DND-41 (cell line): Measurements from ENCODE around the gene CASR.

Experiments used
- ATAC-seq: fragments of 200-7000 bp; cut with Tn5 transposase; 3 replicates; pipeline ENCODE4 v1.9.1; 2021; ENCODE audit warnings: low read depth; ENCODE audit not compliant: insufficient read depth
- DNase-seq: peaks from one replicate; pipeline ENCODE4 v3.0.0-alpha.2; 2020
- H2AFZ ChIP-seq: 2 replicates; pipeline ENCODE4 v1.6.0; 2012; ENCODE audit warnings: low read depth, low read length
- H3K27ac ChIP-seq: 2 replicates; pipeline ENCODE4 v1.5.1; 2012; ENCODE audit warnings: low read length, inconsistent platforms
- H3K27me3 ChIP-seq: fragments of 200-600 bp; sonication (generic); 2 replicates; pipeline ENCODE4 v1.6.0; 2012; ENCODE audit warnings: low read length, mild to moderate bottlenecking, inconsistent platforms; ENCODE audit not compliant: insufficient read depth, poor library complexity
- H3K36me3 ChIP-seq: 2 replicates; pipeline ENCODE4 v1.5.1; 2012; ENCODE audit warnings: low read length, inconsistent platforms; ENCODE audit not compliant: insufficient read depth
- H3K4me1 ChIP-seq: 2 replicates; pipeline ENCODE4 v1.5.1; 2012; ENCODE audit warnings: mild to moderate bottlenecking, low read length; ENCODE audit not compliant: insufficient read depth
- H3K4me2 ChIP-seq: 2 replicates; pipeline ENCODE4 v1.6.0; 2012; ENCODE audit warnings: mild to moderate bottlenecking, moderate library complexity, low read length, inconsistent platforms; ENCODE audit not compliant: insufficient read depth
- H3K4me3 ChIP-seq, 2 experiments: fragments of 200-600 bp in 1 of 2; shearing (Covaris generic) in 1 of 2; 2 replicates each; pipeline ENCODE4 v1.5.1; 2012 to 2016; ENCODE audit warnings: inconsistent platforms in 2 of 2, low read length in 2 of 2, mild to moderate bottlenecking in 2 of 2, low read depth in 1 of 2, moderate library complexity in 1 of 2
- H3K79me2 ChIP-seq: 2 replicates; pipeline ENCODE4 v1.6.0; 2012; ENCODE audit warnings: low read length, inconsistent platforms; ENCODE audit not compliant: insufficient read depth
- H3K9ac ChIP-seq: 2 replicates; pipeline ENCODE4 v1.6.0; 2012; ENCODE audit warnings: low read depth, mild to moderate bottlenecking, inconsistent platforms, low read length, moderate library complexity
- H3K9me3 ChIP-seq: 2 replicates; pipeline ENCODE4 v1.5.1; 2012; ENCODE audit warnings: low read length, moderate library complexity, mild to moderate bottlenecking, inconsistent platforms; ENCODE audit not compliant: insufficient read depth, severe bottlenecking
- H4K20me1 ChIP-seq: 2 replicates; pipeline ENCODE4 v1.6.0; 2012; ENCODE audit warnings: low read length; ENCODE audit not compliant: insufficient read depth
- CTCF ChIP-seq: IDR thresholded peaks from 2 replicates; pipeline ENCODE4 v1.5.1; 2012; ENCODE audit warnings: borderline replicate concordance, low read length, moderate library complexity, mild to moderate bottlenecking; ENCODE audit not compliant: poor library complexity, severe bottlenecking; ENCODE audit errors: extremely low read depth
- EZH2 ChIP-seq: IDR thresholded peaks from 3 replicates; pipeline ENCODE4 v1.6.1; 2012; ENCODE audit warnings: borderline replicate concordance, low read depth, mild to moderate bottlenecking, moderate library complexity, low read length, inconsistent platforms; ENCODE audit not compliant: severe bottlenecking

The CASR gene

GRCh38 chr3:122183521-122183892, at the start of gene CASR:
Gene CASR, plus strand, starts transcription at chr3:122183668. Its CDS starts 70,522 bp downstream, at chr3:122254190.
- no peak within 1 kb of the TSS for H3K4me2 ChIP-seq
- H3K4me1 ChIP-seq = no peaks in the 10 kb centered on the region
- ATAC-seq (no peak), DNase-seq (no peak)
- H3K27me3 ChIP-seq = peaks cover 4% of the 10 kb centered on the region
- no peak within 1 kb of the TSS for H2AFZ ChIP-seq
- H3K9ac ChIP-seq = no peak within 1 kb of the TSS
- H3K79me2 ChIP-seq = no peaks in the 10 kb centered on the region
- no peaks in the 10 kb centered on the region for H3K36me3 ChIP-seq
- H3K27ac ChIP-seq = no peak within 1 kb of the TSS
- no peak within 1 kb of the TSS for H3K4me3 ChIP-seq
- H4K20me1 ChIP-seq = no peaks in the 10 kb centered on the region
- TF ChIP-seq CTCF (no peak), EZH2 (no peak)
- no peaks in the 10 kb centered on the region for H3K9me3 ChIP-seq

- Histone ChIP-seq H3K27me3 (no peaks in the 10 kb centered on the region), H3K9ac (no peak overlapping the region), H3K36me3 (no peaks in the 10 kb centered on the region), H3K4me3 (no peak overlapping the region), H3K79me2 (no peaks in the 10 kb centered on the region), H3K4me1 (no peaks in the 10 kb centered on the region), H2AFZ (no peak overlapping the region), H3K27ac (no peak overlapping the region), H3K4me2 (no peak overlapping the region), H3K9me3 (no peaks in the 10 kb centered on the region), H4K20me1 (no peaks in the 10 kb centered on the region)
- TF ChIP-seq EZH2 = no peak
- TF ChIP-seq CTCF = no peak
- ATAC-seq = no peak
- DNase-seq = no peak
Observed at GRCh38 chr3:122146466-122146865, 37.0 kb upstream of the CASR start.

- H3K27me3 ChIP-seq = no peaks in the 10 kb centered on the region
- ATAC-seq = no peak
- no peaks in the 10 kb centered on the region for H4K20me1 ChIP-seq
Observed at GRCh38 chr3:122148941-122149627, 34.4 kb upstream of the CASR start.

More at GRCh38 chr3:122148941-122149627, 34.4 kb upstream of the CASR start:
- no peak overlapping the region for H3K27ac ChIP-seq
- H3K36me3 ChIP-seq = no peaks in the 10 kb centered on the region
- H3K4me2 ChIP-seq = no peak overlapping the region
- no peaks in the 10 kb centered on the region for H3K79me2 ChIP-seq
- no peak for DNase-seq
- H3K4me3 ChIP-seq = no peak overlapping the region
- peaks cover 2% of the 10 kb centered on the region for H3K9me3 ChIP-seq
- TF ChIP-seq EZH2 = no peak
- no peak for TF ChIP-seq CTCF
- H3K4me1 ChIP-seq = no peaks in the 10 kb centered on the region
- no peak overlapping the region for H2AFZ ChIP-seq
- H3K9ac ChIP-seq = no peak overlapping the region
